Stimulated activated CD8-positive, alpha-beta memory T cell treated with anti-CD3 and anti-CD28 coated beads, Interleukin-4, amount 100 ng/mL, for 48 hours (primary cell): ENCODE data around the gene HS6ST1.

Experiments used
- DNase-seq: peaks from one replicate; pipeline ENCODE4 v3.0.0-alpha.2; 2020

Gene HS6ST1

GRCh38 chr2:128347701-128348539 lies 29.3 kb upstream of the HS6ST1 start:
- DNase-seq = peak; percentile 10

GRCh38 chr2:128347171-128347558 lies 28.5 kb upstream of the HS6ST1 start:
- DNase-seq = peak; percentile 10

GRCh38 chr2:128346291-128347170 lies 27.9 kb upstream of the HS6ST1 start:
- DNase-seq = peak; percentile 14

GRCh38 chr2:128345436-128346165 lies 26.9 kb upstream of the HS6ST1 start:
- peak; percentile 4 for DNase-seq

GRCh38 chr2:128344101-128344500 lies 25.4 kb upstream of the HS6ST1 start:
- DNase-seq = peak; percentile 10

GRCh38 chr2:128343459-128343858 lies 24.8 kb upstream of the HS6ST1 start:
- no peak for DNase-seq

- DNase-seq = peak; percentile 17
Measured at GRCh38 chr2:128342550-128342949, 23.9 kb upstream of the HS6ST1 start.

GRCh38 chr2:128341621-128342020 lies 23.0 kb upstream of the HS6ST1 start:
- DNase-seq = no peak

GRCh38 chr2:128332091-128332634 lies 13.5 kb upstream of the HS6ST1 start:
- no peak for DNase-seq

- no peak for DNase-seq
Measured at GRCh38 chr2:128330583-128330982, 11.9 kb upstream of the HS6ST1 start.

GRCh38 chr2:128329607-128330006 lies 10.9 kb upstream of the HS6ST1 start:
- DNase-seq = no peak

GRCh38 chr2:128327180-128327964 lies 8.7 kb upstream of the HS6ST1 start:
- DNase-seq = no peak

GRCh38 chr2:128326346-128326745 lies 7.7 kb upstream of the HS6ST1 start:
- DNase-seq = peak; percentile 12

GRCh38 chr2:128325611-128326181 lies 7.0 kb upstream of the HS6ST1 start:
- DNase-seq = peak; percentile 15

GRCh38 chr2:128324897-128325410 lies 6.3 kb upstream of the HS6ST1 start:
- peak; percentile 16 for DNase-seq

- peak; percentile 21 for DNase-seq
Measured at GRCh38 chr2:128324008-128324896, 5.6 kb upstream of the HS6ST1 start.

GRCh38 chr2:128323555-128323931 lies 4.9 kb upstream of the HS6ST1 start:
- DNase-seq = no peak

GRCh38 chr2:128322715-128323554 lies 4.3 kb upstream of the HS6ST1 start:
- peak; percentile 22 for DNase-seq
